ENCODE measurements around the gene NPY5R. TPM values are rescaled to one million over a fixed set of nuclear protein-coding genes. Genes with fewer than 3 reads are reported as not detected.

NPY5R gene
- polyA plus RNA-seq (ENCODE audit: insufficient read length in 3 of 3), result 1 to 10 TPM; 4.6 to 5.9 (median 5.2) TPM

GRCh38 chr4:163343604-163344146 is at the start of gene NPY5R:
Gene NPY5R (plus strand): TSS chr4:163343892. CDS start chr4:163350274, 6,382 bp downstream.
- no peak for DNase-seq (ENCODE audit: low read depth in 3 of 3, low spot score in 2 of 3)

- DNase-seq (ENCODE audit: low read depth in 3 of 3, low spot score in 2 of 3), result no peak
Observed at GRCh38 chr4:163295138-163295537, 48.6 kb upstream of the NPY5R start.

GRCh38 chr4:163300445-163300844 is 43.2 kb upstream of the NPY5R start:
- no peak for DNase-seq (ENCODE audit: low read depth in 3 of 3, low spot score in 2 of 3)

- no peak for DNase-seq (ENCODE audit: low read depth in 3 of 3, low spot score in 2 of 3)
Observed at GRCh38 chr4:163303069-163303468, 40.6 kb upstream of the NPY5R start.

- no peak for DNase-seq (ENCODE audit: low read depth in 3 of 3, low spot score in 2 of 3)
Observed at GRCh38 chr4:163309466-163309865, 34.2 kb upstream of the NPY5R start.

GRCh38 chr4:163317110-163317509 is 26.6 kb upstream of the NPY5R start:
- DNase-seq (ENCODE audit: low read depth in 3 of 3, low spot score in 2 of 3), result no peak

- no peak for DNase-seq (ENCODE audit: low read depth in 3 of 3, low spot score in 2 of 3)
Observed at GRCh38 chr4:163330916-163331628, 12.6 kb upstream of the NPY5R start.

GRCh38 chr4:163331629-163332376 is 11.9 kb upstream of the NPY5R start:
- DNase-seq (ENCODE audit: low read depth in 3 of 3, low spot score in 2 of 3), result no peak

GRCh38 chr4:163332526-163333406 is 10.9 kb upstream of the NPY5R start, which contains the start of gene NPY1R:
Gene NPY1R (minus strand): TSS chr4:163332596. CDS start chr4:163326554, 6,042 bp downstream.
- peak; percentile 66 to 74 (median 67) for DNase-seq (ENCODE audit: low read depth in 3 of 3, low spot score in 2 of 3)

GRCh38 chr4:163335384-163335783 is 8.3 kb upstream of the NPY5R start:
- no peak for DNase-seq (ENCODE audit: low read depth in 3 of 3, low spot score in 2 of 3)

GRCh38 chr4:163344147-163345125 is 744 bp downstream of the NPY5R start:
- no peak for DNase-seq (ENCODE audit: low read depth in 3 of 3, low spot score in 2 of 3)

GRCh38 chr4:163350672-163351071 is 7.0 kb downstream of the NPY5R start:
- DNase-seq (ENCODE audit: low read depth in 3 of 3, low spot score in 2 of 3), result no peak

GRCh38 chr4:163353054-163353453 is 9.4 kb downstream of the NPY5R start:
- DNase-seq (ENCODE audit: low read depth in 3 of 3, low spot score in 2 of 3), result no peak

GRCh38 chr4:163356104-163356503 is 12.4 kb downstream of the NPY5R start:
- no peak for DNase-seq (ENCODE audit: low read depth in 3 of 3, low spot score in 2 of 3)

- no peak for DNase-seq (ENCODE audit: low read depth in 3 of 3, low spot score in 2 of 3)
Observed at GRCh38 chr4:163367651-163368050, 24.0 kb downstream of the NPY5R start.

GRCh38 chr4:163372029-163372428 is 28.3 kb downstream of the NPY5R start:
- DNase-seq (ENCODE audit: low read depth in 3 of 3, low spot score in 2 of 3), result no peak

GRCh38 chr4:163378661-163379060 is 35.0 kb downstream of the NPY5R start:
- DNase-seq (ENCODE audit: low read depth in 3 of 3, low spot score in 2 of 3), result no peak

GRCh38 chr4:163380703-163381102 is 37.0 kb downstream of the NPY5R start:
- no peak for DNase-seq (ENCODE audit: low read depth in 3 of 3, low spot score in 2 of 3)

GRCh38 chr4:163382178-163382869 is 38.6 kb downstream of the NPY5R start:
- DNase-seq (ENCODE audit: low read depth in 3 of 3, low spot score in 2 of 3), result no peak

Data from right renal cortex interstitium (tissue), 3 donors.